Measurements from ENCODE around the gene USP12.
A peak's percentile ranks its signal among the peaks of the same experiment; 100 is the strongest.
"Not testable (repeated sequence)": the region's sequence is repeated elsewhere in the genome, so short reads cannot be mapped to it uniquely, and the experiment has no call there.

The USP12 gene

GRCh38 chr13:27073186-27073585, 98.4 kb downstream of the USP12 start:
- Histone ChIP-seq H3K18ac (ENCODE audit: low read length) (no peak overlapping the region), H3K4me1 (ENCODE audit: control insufficient read depth in 1 of 2, insufficient read depth in 2 of 2, low read length in 2 of 2) (no peaks in the 10 kb centered on the region), H3K27ac (ENCODE audit: low read depth, low read length) (no peak overlapping the region), H3K79me2 (ENCODE audit: control insufficient read depth, insufficient read depth, low read length, poor library complexity) (no peaks in the 10 kb centered on the region), H3K4me2 (ENCODE audit: low read length) (no peak overlapping the region), H3K4me3 (ENCODE audit: low read depth, low read length) (no peak overlapping the region), H3K9me3 (ENCODE audit: insufficient read depth, low read depth, low read length) (no peaks in the 10 kb centered on the region), H2BK5ac (ENCODE audit: low read depth, low read length, poor library complexity) (no peak overlapping the region), H3K14ac (ENCODE audit: low read length) (no peak overlapping the region), H3K79me1 (ENCODE audit: low read length) (no peaks in the 10 kb centered on the region), H3K4ac (ENCODE audit: low read depth, low read length) (no peak overlapping the region), H2AFZ (ENCODE audit: insufficient read depth, low read length, poor library complexity) (no peak overlapping the region), H3K23ac (ENCODE audit: low read length) (no peak overlapping the region), H2BK12ac (ENCODE audit: low read length) (no peak overlapping the region), H4K91ac (ENCODE audit: low read depth, low read length) (no peak overlapping the region), H4K8ac (ENCODE audit: low read depth, low read length) (no peak overlapping the region), H2BK120ac (ENCODE audit: insufficient read depth, low read length, poor library complexity) (no peak overlapping the region), H3K27me3 (ENCODE audit: insufficient read depth, low read length) (no peaks in the 10 kb centered on the region), H3K9ac (ENCODE audit: low read length) (no peak overlapping the region), H3K36me3 (ENCODE audit: control insufficient read depth in 1 of 2, insufficient read depth in 2 of 2, low read length in 2 of 2) (peaks cover 2 to 4% of the 10 kb centered on the region in 2 experiments), H2AK5ac (ENCODE audit: low read length) (no peak overlapping the region), H4K12ac (ENCODE audit: low read depth, low read length) (no peak overlapping the region)
- DNase-seq = no peak
- WGBS (ENCODE audit: extremely low coverage, insufficient coverage, insufficient read length) = no CpG with 5 or more reads among the region's 1 CpG

- not testable (repeated sequence) for H2BK120ac ChIP-seq (ENCODE audit: insufficient read depth, low read length, poor library complexity); H3K14ac ChIP-seq (ENCODE audit: low read length); H4K8ac ChIP-seq (ENCODE audit: low read depth, low read length); H3K9ac ChIP-seq (ENCODE audit: low read length); H3K4me1 ChIP-seq (ENCODE audit: control insufficient read depth in 1 of 2, insufficient read depth in 2 of 2, low read length in 2 of 2); DNase-seq; H2AK5ac ChIP-seq (ENCODE audit: low read length); H3K4me2 ChIP-seq (ENCODE audit: low read length); H3K23ac ChIP-seq (ENCODE audit: low read length); H3K27me3 ChIP-seq (ENCODE audit: insufficient read depth, low read length); H4K91ac ChIP-seq (ENCODE audit: low read depth, low read length); H3K4ac ChIP-seq (ENCODE audit: low read depth, low read length); H3K79me2 ChIP-seq (ENCODE audit: control insufficient read depth, insufficient read depth, low read length, poor library complexity); H2BK5ac ChIP-seq (ENCODE audit: low read depth, low read length, poor library complexity); H4K12ac ChIP-seq (ENCODE audit: low read depth, low read length); H2BK12ac ChIP-seq (ENCODE audit: low read length); H3K27ac ChIP-seq (ENCODE audit: low read depth, low read length); H3K4me3 ChIP-seq (ENCODE audit: low read depth, low read length); H3K79me1 ChIP-seq (ENCODE audit: low read length); H2AFZ ChIP-seq (ENCODE audit: insufficient read depth, low read length, poor library complexity); H3K36me3 ChIP-seq (ENCODE audit: control insufficient read depth in 1 of 2, insufficient read depth in 2 of 2, low read length in 2 of 2); H3K9me3 ChIP-seq (ENCODE audit: insufficient read depth, low read depth, low read length); H3K18ac ChIP-seq (ENCODE audit: low read length)
- WGBS (ENCODE audit: extremely low coverage, insufficient coverage, insufficient read length) = no CpG with 5 or more reads among the region's 1 CpG
Measured at GRCh38 chr13:27066123-27066522, 105.5 kb downstream of the USP12 start.

GRCh38 chr13:27065582-27065981, 106.0 kb downstream of the USP12 start:
- Histone ChIP-seq H3K4me3 (ENCODE audit: low read depth, low read length) (no peak overlapping the region), H2AFZ (ENCODE audit: insufficient read depth, low read length, poor library complexity) (no peak overlapping the region), H3K4me1 (ENCODE audit: control insufficient read depth in 1 of 2, insufficient read depth in 2 of 2, low read length in 2 of 2) (no peaks in the 10 kb centered on the region), H3K9ac (ENCODE audit: low read length) (no peak overlapping the region), H4K12ac (ENCODE audit: low read depth, low read length) (no peak overlapping the region), H2BK5ac (ENCODE audit: low read depth, low read length, poor library complexity) (no peak overlapping the region), H4K91ac (ENCODE audit: low read depth, low read length) (no peak overlapping the region), H4K8ac (ENCODE audit: low read depth, low read length) (no peak overlapping the region), H3K14ac (ENCODE audit: low read length) (no peak overlapping the region), H3K79me1 (ENCODE audit: low read length) (no peaks in the 10 kb centered on the region), H3K18ac (ENCODE audit: low read length) (no peak overlapping the region), H2BK120ac (ENCODE audit: insufficient read depth, low read length, poor library complexity) (no peak overlapping the region), H3K23ac (ENCODE audit: low read length) (no peak overlapping the region), H3K79me2 (ENCODE audit: control insufficient read depth, insufficient read depth, low read length, poor library complexity) (no peaks in the 10 kb centered on the region), H3K36me3 (ENCODE audit: control insufficient read depth in 1 of 2, insufficient read depth in 2 of 2, low read length in 2 of 2) (peaks cover 2 to 4% of the 10 kb centered on the region in 2 experiments), H3K4ac (ENCODE audit: low read depth, low read length) (no peak overlapping the region), H2BK12ac (ENCODE audit: low read length) (no peak overlapping the region), H3K27ac (ENCODE audit: low read depth, low read length) (no peak overlapping the region), H3K27me3 (ENCODE audit: insufficient read depth, low read length) (no peaks in the 10 kb centered on the region), H2AK5ac (ENCODE audit: low read length) (no peak overlapping the region), H3K4me2 (ENCODE audit: low read length) (no peak overlapping the region), H3K9me3 (ENCODE audit: insufficient read depth, low read depth, low read length) (peaks cover 2% of the 10 kb centered on the region)
- no peak for DNase-seq

- no peak overlapping the region for H2AFZ ChIP-seq (ENCODE audit: insufficient read depth, low read length, poor library complexity)
- no peak overlapping the region for H3K4me3 ChIP-seq (ENCODE audit: low read depth, low read length)
- no peak overlapping the region for H3K4me2 ChIP-seq (ENCODE audit: low read length)
- H2BK12ac ChIP-seq (ENCODE audit: low read length) = no peak overlapping the region
- H3K27me3 ChIP-seq (ENCODE audit: insufficient read depth, low read length) = no peaks in the 10 kb centered on the region
- H2BK5ac ChIP-seq (ENCODE audit: low read depth, low read length, poor library complexity) = no peak overlapping the region
- no peak overlapping the region for H4K8ac ChIP-seq (ENCODE audit: low read depth, low read length)
- H3K4ac ChIP-seq (ENCODE audit: low read depth, low read length) = no peak overlapping the region
- no peak overlapping the region for H4K91ac ChIP-seq (ENCODE audit: low read depth, low read length)
- no CpG with 5 or more reads among the region's 9 CpGs for WGBS (ENCODE audit: extremely low coverage, insufficient coverage, insufficient read length)
- H3K9me3 ChIP-seq (ENCODE audit: insufficient read depth, low read depth, low read length) = peaks cover 2% of the 10 kb centered on the region
- no peak overlapping the region for H3K23ac ChIP-seq (ENCODE audit: low read length)
- no peaks in the 10 kb centered on the region for H3K79me1 ChIP-seq (ENCODE audit: low read length)
- H2BK120ac ChIP-seq (ENCODE audit: insufficient read depth, low read length, poor library complexity) = no peak overlapping the region
- H4K12ac ChIP-seq (ENCODE audit: low read depth, low read length) = no peak overlapping the region
- no peak overlapping the region for H2AK5ac ChIP-seq (ENCODE audit: low read length)
- no peak overlapping the region for H3K18ac ChIP-seq (ENCODE audit: low read length)
- no peaks in the 10 kb centered on the region for H3K4me1 ChIP-seq (ENCODE audit: control insufficient read depth in 1 of 2, insufficient read depth in 2 of 2, low read length in 2 of 2)
- H3K36me3 ChIP-seq (ENCODE audit: control insufficient read depth in 1 of 2, insufficient read depth in 2 of 2, low read length in 2 of 2) = peaks cover 0 to 2% of the 10 kb centered on the region in 2 experiments
- peak in 1 of 2 donors; percentile 51 for DNase-seq
- H3K27ac ChIP-seq (ENCODE audit: low read depth, low read length) = no peak overlapping the region
- no peak overlapping the region for H3K9ac ChIP-seq (ENCODE audit: low read length)
- H3K14ac ChIP-seq (ENCODE audit: low read length) = no peak overlapping the region
- H3K79me2 ChIP-seq (ENCODE audit: control insufficient read depth, insufficient read depth, low read length, poor library complexity) = no peaks in the 10 kb centered on the region
Measured at GRCh38 chr13:27064252-27064995, 107.2 kb downstream of the USP12 start.
